Coronary artery (tissue), 2 donors: ENCODE data around the gene MYO5C.

Experiments used
- DNase-seq: peaks from one replicate; pipeline ENCODE4 v3.0.0-alpha.2; 2017; ENCODE audit warnings: low spot score
- H3K27ac ChIP-seq, 2 donors: fragments of 200-600 bp; sonication (generic); one replicate each; pipeline ENCODE4 v1.5.1; 2016 to 2019
- H3K4me3 ChIP-seq: fragments of 200-600 bp; sonication (generic); 2 replicates; pipeline ENCODE4 v1.5.1; 2016; ENCODE audit warnings: mild to moderate bottlenecking, moderate library complexity
- TF ChIP-seq, protein P1 (sequence below): fragments of 200-600 bp; sonication (generic); IDR thresholded peaks from one replicate; pipeline ENCODE4 v1.5.1; 2019; ENCODE audit warnings: antibody characterized with exemption

The MYO5C gene

DNA sequence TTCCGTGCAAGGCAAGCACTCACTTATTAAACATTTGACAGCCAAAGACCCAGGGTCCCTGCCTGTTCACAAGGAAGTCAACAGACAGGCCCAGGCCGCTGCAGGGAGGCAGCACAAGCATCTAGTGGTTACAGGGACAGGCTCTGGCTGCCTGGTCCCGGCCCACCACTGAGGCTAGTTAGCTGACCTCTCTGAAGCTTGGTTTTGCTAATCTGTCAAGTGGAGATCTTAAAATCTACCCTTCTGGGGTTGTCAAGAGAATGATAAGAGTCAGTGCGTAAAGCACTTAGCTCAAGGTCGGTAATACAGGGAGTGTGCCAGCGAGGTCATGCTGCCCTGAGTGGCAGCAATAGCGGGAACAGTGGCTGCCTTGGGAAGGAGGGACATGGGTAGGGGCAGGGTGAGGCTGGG lies 110.4 kb downstream of the MYO5C start:
- TF ChIP-seq, protein P1, sequence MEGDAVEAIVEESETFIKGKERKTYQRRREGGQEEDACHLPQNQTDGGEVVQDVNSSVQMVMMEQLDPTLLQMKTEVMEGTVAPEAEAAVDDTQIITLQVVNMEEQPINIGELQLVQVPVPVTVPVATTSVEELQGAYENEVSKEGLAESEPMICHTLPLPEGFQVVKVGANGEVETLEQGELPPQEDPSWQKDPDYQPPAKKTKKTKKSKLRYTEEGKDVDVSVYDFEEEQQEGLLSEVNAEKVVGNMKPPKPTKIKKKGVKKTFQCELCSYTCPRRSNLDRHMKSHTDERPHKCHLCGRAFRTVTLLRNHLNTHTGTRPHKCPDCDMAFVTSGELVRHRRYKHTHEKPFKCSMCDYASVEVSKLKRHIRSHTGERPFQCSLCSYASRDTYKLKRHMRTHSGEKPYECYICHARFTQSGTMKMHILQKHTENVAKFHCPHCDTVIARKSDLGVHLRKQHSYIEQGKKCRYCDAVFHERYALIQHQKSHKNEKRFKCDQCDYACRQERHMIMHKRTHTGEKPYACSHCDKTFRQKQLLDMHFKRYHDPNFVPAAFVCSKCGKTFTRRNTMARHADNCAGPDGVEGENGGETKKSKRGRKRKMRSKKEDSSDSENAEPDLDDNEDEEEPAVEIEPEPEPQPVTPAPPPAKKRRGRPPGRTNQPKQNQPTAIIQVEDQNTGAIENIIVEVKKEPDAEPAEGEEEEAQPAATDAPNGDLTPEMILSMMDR = no peak
- no peak overlapping the region for H3K4me3 ChIP-seq
- DNase-seq = no peak
- H3K27ac ChIP-seq = no peak overlapping the region

DNA sequence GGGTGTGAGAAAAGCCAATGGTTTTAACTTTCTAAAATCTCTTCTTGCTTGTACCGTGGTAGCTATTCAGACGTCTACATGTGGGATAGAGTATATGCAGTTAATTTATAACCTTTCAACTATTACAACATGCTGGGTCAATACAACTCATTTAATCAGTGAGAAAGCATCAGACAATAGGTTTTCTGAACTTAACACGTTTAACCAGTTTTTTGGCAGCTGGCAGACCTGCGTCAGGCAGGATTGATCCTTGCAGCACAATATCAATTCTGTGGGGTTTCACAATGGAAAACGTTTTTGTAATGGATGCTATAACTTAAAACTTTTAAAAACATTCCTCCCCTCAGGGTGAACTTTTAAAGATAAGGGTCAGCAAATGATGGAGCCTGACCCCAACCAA lies 110.9 kb downstream of the MYO5C start:
- TF ChIP-seq, protein P1 = no peak
- no peak overlapping the region for H3K4me3 ChIP-seq
- no peak for DNase-seq
- no peak overlapping the region for H3K27ac ChIP-seq

DNA sequence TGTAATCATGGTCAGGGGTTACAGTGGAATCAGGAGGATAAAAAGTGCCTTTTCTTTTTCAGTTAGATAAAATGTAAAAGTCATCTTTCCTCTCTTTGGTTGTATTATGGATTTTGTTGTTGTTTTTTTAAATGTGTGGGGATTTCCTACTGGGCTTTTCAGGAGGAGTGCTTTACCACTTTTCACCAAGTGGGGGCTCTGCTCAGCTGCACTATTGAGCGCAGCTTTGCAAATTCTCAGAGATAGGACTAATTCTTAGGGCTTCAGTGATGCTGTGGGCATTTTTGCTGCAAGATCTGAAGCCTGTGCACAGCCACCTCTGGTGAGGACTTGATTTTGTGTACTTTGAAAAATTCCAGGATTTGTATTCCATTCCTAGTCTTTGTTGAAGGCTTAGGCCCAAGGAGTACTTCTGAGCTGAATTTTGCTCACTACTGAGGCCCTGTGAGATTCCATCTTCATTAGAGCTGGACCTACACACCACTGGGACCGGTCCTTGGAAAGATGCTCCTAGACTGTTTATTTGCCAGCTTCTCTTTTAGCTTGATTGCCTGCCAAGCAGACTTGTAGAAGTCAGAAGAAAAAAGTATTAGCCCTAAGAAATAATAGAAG lies 111.9 kb downstream of the MYO5C start:
- TF ChIP-seq, protein P1 = no peak
- Histone ChIP-seq H3K27ac (no peak overlapping the region), H3K4me3 (no peak overlapping the region)
- no peak for DNase-seq

DNA sequence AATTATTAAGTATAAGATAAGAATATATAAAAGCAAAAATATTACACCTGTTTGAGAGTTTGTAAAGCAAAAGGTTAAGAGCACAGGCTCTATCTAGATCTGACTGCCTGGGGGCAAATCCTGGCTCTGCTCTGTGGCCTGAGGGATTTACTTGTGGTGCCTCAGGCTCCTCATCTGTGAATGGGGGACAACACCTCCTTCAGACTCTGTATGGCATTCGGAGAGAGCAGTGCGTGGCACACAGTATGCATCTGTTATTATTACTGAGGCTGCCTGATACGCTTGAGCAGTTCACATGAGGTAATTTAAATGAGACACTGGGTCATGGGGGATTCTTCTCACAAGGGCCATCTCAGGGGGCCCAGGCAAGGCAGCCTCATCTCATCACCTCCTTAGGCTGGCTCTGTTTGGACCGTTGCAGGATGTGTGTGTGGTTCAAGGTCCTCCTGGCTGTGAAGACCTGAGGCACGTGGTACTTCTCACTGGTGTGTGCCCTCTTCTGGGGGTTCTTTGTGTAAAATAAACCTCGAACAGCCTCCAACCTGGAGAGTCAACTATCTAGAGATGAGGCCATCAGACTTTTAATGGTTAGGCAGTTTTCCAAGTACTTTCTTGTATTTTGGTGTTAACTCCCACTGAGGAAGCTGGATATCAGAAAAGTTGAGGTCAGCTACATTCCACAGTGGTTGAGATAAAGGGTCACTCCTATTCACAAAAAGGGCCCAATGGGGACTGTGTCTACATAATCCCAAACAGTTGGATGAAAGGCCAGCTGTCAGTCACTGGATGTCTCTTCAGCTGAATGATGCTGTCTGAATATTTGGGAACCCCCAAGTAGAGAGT lies 113.4 kb downstream of the MYO5C start:
- H3K4me3 ChIP-seq = no peak overlapping the region
- TF ChIP-seq, protein P1 = no peak
- H3K27ac ChIP-seq = no peak overlapping the region
- no peak for DNase-seq

DNA sequence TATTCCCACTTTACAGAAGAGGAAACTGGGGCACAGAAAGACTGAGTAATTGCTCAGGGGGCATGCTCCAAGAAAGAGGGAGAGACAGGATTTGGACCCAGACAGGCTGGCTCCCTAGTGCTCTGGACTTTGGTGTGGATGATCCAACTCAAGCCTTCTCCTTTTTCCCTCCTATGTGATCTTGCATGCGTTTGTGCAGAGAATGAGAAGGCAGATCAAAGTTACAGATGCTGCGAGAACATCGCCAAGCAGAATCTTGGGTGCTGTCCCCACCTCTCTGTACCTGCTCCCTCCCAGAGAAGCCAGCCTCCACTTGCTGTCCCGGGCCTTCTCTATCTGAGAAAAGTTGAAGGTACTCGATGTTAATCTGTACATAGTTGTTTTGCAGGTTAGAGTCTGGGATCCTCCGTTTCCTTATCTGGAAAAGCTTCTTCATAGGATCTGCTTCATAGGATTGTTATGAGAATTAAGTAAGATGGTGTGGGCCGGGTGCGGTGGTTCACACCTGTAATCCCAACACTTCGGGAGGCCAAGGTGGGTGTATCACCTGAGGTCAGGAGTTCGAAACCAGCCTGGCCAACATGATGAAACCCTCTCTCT lies 114.7 kb downstream of the MYO5C start:
- DNase-seq = no peak
- peak overlapping the region; percentile 97 for H3K4me3 ChIP-seq
- TF ChIP-seq, protein P1 = no peak
- no peak overlapping the region for H3K27ac ChIP-seq

DNA sequence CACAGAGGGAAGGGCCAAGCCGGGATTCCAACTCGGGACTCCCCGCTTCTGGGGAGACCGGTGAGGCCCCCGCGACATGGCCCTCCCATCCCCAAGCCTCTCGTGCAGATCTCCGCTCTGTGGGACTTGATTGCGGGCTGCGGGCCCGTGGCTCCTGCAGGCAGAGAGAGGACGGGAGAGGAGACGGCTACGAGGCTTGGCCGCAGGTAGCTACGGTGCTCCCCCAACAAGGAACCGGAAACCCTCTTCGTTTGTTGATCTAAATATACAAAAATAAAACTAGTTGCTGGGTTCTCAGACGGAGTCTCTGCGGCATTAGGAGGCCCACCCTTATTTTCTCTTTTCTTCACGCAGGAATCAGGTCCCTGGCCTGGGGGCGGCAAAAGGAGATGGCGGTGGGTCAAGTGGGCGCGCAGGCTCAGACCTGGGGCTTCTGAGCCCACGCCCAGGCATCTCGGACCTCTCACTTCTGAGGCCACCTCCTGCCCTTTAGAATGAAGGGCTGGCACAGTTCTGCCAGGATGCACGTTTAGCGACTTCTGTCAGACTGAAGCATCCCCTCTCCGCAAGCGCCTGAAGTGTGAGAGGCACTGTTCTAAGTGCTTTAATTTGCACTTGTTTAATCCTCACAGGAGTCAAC lies 115.3 kb downstream of the MYO5C start:
- TF ChIP-seq, protein P1 = no peak
- DNase-seq = no peak
- H3K4me3 ChIP-seq = peak overlapping the region; percentile 97
- H3K27ac ChIP-seq = peak overlapping the region; percentile 89 to 95
